ENCODE results near the gene TMED8. TPM values are rescaled to one million over a fixed set of nuclear protein-coding genes. Genes with fewer than 3 reads are reported as not detected.
A peak's percentile ranks its signal among the peaks of the same experiment; 100 is the strongest.

The TMED8 gene
- total and polyA plus RNA-seq, 2 of the 13 experiments (the other 11 are each of a cell fraction or from before 2014, with no cell fraction given): 6.0 to 11.7 TPM

DNA sequence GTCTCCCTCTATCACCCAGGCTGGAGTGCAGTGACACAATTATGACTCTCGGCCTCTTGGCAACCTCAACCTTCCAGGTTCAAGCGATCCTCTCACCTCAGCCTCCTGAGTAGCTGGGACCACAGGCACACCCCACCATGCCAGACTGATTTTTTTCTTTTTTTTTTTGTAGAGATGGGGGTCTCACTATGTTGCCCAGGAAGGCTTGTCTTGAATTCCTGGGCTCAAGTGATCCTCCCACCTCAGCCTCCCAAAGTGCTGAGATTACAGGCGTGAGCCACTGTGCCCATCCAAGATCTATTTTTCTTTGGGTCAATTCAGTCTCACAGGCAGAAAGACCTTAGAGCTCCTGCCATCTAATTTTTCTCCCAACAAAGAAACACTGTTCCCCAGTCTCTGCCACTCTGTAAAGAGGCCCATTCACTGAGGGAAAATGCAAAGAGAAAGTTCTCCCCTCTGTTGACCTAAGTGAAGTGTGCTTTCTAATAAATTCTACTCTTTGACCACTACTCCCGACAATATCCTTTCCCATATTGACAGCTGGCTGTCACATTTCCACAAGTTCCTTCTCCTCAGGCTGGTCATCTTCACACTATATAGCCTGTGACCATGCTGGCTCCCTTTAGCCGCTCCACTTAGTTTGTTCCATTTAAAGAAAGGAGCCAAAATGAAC lies 23.3 kb downstream of the TMED8 start (continued):
- no peak for TF ChIP-seq AFF4 (CRISPR knock-in tag; IDR thresholded peaks at IDR 0.05)
- peak; percentile 39; the same call in 1 of the 2 replicates for TF ChIP-seq ELF3 (CRISPR knock-in tag; IDR thresholded peaks at IDR 0.05)
- TF ChIP-seq SOX13 (IDR thresholded peaks at IDR 0.05): no peak
- TF ChIP-seq SOX13 (CRISPR knock-in tag; conservative IDR thresholded peaks at IDR 0.05 in 1 of 2, IDR thresholded peaks at IDR 0.05 in 1 of 2): peak in 1 of 2 experiments; percentile 50; a peak in 1 of 4 replicates
- TF ChIP-seq, protein P1, sequence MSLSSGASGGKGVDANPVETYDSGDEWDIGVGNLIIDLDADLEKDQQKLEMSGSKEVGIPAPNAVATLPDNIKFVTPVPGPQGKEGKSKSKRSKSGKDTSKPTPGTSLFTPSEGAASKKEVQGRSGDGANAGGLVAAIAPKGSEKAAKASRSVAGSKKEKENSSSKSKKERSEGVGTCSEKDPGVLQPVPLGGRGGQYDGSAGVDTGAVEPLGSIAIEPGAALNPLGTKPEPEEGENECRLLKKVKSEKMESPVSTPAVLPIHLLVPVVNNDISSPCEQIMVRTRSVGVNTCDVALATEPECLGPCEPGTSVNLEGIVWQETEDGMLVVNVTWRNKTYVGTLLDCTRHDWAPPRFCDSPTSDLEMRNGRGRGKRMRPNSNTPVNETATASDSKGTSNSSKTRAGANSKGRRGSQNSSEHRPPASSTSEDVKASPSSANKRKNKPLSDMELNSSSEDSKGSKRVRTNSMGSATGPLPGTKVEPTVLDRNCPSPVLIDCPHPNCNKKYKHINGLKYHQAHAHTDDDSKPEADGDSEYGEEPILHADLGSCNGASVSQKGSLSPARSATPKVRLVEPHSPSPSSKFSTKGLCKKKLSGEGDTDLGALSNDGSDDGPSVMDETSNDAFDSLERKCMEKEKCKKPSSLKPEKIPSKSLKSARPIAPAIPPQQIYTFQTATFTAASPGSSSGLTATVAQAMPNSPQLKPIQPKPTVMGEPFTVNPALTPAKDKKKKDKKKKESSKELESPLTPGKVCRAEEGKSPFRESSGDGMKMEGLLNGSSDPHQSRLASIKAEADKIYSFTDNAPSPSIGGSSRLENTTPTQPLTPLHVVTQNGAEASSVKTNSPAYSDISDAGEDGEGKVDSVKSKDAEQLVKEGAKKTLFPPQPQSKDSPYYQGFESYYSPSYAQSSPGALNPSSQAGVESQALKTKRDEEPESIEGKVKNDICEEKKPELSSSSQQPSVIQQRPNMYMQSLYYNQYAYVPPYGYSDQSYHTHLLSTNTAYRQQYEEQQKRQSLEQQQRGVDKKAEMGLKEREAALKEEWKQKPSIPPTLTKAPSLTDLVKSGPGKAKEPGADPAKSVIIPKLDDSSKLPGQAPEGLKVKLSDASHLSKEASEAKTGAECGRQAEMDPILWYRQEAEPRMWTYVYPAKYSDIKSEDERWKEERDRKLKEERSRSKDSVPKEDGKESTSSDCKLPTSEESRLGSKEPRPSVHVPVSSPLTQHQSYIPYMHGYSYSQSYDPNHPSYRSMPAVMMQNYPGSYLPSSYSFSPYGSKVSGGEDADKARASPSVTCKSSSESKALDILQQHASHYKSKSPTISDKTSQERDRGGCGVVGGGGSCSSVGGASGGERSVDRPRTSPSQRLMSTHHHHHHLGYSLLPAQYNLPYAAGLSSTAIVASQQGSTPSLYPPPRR (CRISPR knock-in tag; IDR thresholded peaks at IDR 0.05; ENCODE audit: borderline replicate concordance): peak; percentile 38; the same call in 1 of the 2 replicates
- no peak for TF ChIP-seq FOXP1 (IDR thresholded peaks at IDR 0.05)
- peak; percentile 26; the same call in 1 of the 2 replicates for TF ChIP-seq FOXP1 (CRISPR knock-in tag; IDR thresholded peaks at IDR 0.05)
- TF ChIP-seq ZNF460 (CRISPR knock-in tag; IDR thresholded peaks at IDR 0.05; ENCODE audit: borderline replicate concordance): no peak
- peak; percentile 48; the same call in 1 of the 2 replicates for TF ChIP-seq ZMYM3 (CRISPR knock-in tag; IDR thresholded peaks at IDR 0.05)
- TF ChIP-seq CHD4 (IDR thresholded peaks at IDR 0.05; ENCODE audit: borderline replicate concordance, low read length): no peak
- TF ChIP-seq ELF1 (CRISPR knock-in tag; IDR thresholded peaks at IDR 0.05): no peak
- TF ChIP-seq GATAD2A (CRISPR knock-in tag; IDR thresholded peaks at IDR 0.05): peak; percentile 55
- TF ChIP-seq TP53 (CRISPR knock-in tag; conservative IDR thresholded peaks at IDR 0.05): no peak
- no peak for TF ChIP-seq ZFP36L1 (CRISPR knock-in tag; IDR thresholded peaks at IDR 0.05)
- TF ChIP-seq HNF1A (IDR thresholded peaks at IDR 0.05; ENCODE audit: low read depth): no peak
- TF ChIP-seq HNF1A (CRISPR knock-in tag; IDR thresholded peaks at IDR 0.05; ENCODE audit: borderline replicate concordance): peak; percentile 23; the same call in 1 of the 2 replicates
- TF ChIP-seq ZSCAN9 (CRISPR knock-in tag; IDR thresholded peaks at IDR 0.05; ENCODE audit: borderline replicate concordance): peak; percentile 42; the same call in 1 of the 2 replicates
- peak; percentile 48; the same call in 1 of the 2 replicates for TF ChIP-seq DPF2 (CRISPR knock-in tag; IDR thresholded peaks at IDR 0.05; ENCODE audit: borderline replicate concordance, low read depth)
